ENCODE results near the gene DDX39A.

DDX39A gene

GRCh38 chr19:14433554-14434501, 14.7 kb upstream of the DDX39A start:
- DNase-seq: no peak

GRCh38 chr19:14432791-14433553, 13.8 kb upstream of the DDX39A start, which contains the start of gene PKN1:
TSS of gene PKN1 (plus strand) at chr19:14433306. CDS start at chr19:14433522, 216 bp downstream.
- DNase-seq: no peak

GRCh38 chr19:14430712-14431111, 11.6 kb upstream of the DDX39A start:
- DNase-seq: no peak

- DNase-seq: no peak
Measured at GRCh38 chr19:14428882-14429416, 9.8 kb upstream of the DDX39A start.

GRCh38 chr19:14427461-14427860, 8.3 kb upstream of the DDX39A start:
- DNase-seq: no peak

GRCh38 chr19:14425696-14426138, 6.6 kb upstream of the DDX39A start:
- DNase-seq: no peak

GRCh38 chr19:14418856-14419105, 360 bp downstream of the DDX39A start:
- DNase-seq: no peak

GRCh38 chr19:14416817-14417231, 2.3 kb downstream of the DDX39A start:
- DNase-seq: peak; percentile 52

- peak; percentile 55 for DNase-seq
Measured at GRCh38 chr19:14414926-14415690, 4.0 kb downstream of the DDX39A start.

- no peak for DNase-seq
Measured at GRCh38 chr19:14413693-14414181, 5.4 kb downstream of the DDX39A start.

- no peak for DNase-seq
Measured at GRCh38 chr19:14412996-14413692, 6.0 kb downstream of the DDX39A start.

GRCh38 chr19:14412324-14412995, 6.7 kb downstream of the DDX39A start:
- no peak for DNase-seq

- no peak for DNase-seq
Measured at GRCh38 chr19:14411938-14412245, 7.2 kb downstream of the DDX39A start.

- DNase-seq: no peak
Measured at GRCh38 chr19:14411161-14411937, 7.8 kb downstream of the DDX39A start.

GRCh38 chr19:14410091-14411051, 8.8 kb downstream of the DDX39A start:
- no peak for DNase-seq

GRCh38 chr19:14409146-14410023, 9.8 kb downstream of the DDX39A start:
- no peak for DNase-seq

GRCh38 chr19:14408491-14409145, 10.5 kb downstream of the DDX39A start:
- DNase-seq: no peak

All from MV-4-11 (cell line).